Fibroblast of skin of abdomen (primary cell): Measurements from ENCODE around the gene SLA2.
A peak's percentile ranks its signal among the peaks of the same experiment; 100 is the strongest.

Experiments used
- DNase-seq: peaks from one replicate; pipeline ENCODE4 v3.0.0-alpha.2; 2013

The SLA2 gene

DNA sequence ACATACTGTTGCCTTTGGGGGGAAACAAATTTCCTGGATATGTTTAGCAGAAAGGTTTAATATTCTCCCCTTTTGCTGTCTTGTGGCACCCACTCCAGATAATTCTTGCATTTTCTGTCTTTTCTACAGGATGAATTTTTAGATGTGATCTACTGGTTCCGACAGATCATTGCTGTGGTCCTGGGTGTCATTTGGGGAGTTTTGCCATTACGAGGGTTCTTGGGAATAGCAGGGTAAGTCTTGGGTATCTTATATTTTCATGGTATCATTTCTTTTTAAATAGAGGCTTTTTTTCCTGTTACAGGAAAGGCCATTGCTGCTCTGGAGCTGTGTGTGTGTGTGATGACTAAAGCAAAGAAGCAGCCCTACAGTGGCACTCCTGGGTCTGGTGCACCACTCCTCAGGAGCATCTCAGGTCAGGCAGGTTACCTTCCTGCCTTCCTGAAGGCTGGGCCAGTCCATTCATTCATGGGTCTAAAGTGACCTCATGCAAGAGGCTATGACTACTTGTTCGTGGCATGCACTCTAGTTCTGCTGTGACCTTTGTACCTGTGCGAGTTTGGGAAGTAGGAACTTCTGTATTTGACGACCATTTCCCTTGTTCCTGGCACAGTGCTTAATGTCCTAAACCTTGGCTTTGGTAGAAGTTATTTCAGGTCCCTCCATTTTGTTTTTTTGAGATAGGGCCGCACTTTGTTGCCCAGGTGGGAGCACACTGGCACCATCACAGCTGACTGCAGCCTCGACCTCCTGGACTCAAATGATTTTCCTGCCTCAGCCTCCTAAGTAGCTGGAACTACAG, 38.2 kb downstream of the SLA2 start:
- DNase-seq = no peak

DNA sequence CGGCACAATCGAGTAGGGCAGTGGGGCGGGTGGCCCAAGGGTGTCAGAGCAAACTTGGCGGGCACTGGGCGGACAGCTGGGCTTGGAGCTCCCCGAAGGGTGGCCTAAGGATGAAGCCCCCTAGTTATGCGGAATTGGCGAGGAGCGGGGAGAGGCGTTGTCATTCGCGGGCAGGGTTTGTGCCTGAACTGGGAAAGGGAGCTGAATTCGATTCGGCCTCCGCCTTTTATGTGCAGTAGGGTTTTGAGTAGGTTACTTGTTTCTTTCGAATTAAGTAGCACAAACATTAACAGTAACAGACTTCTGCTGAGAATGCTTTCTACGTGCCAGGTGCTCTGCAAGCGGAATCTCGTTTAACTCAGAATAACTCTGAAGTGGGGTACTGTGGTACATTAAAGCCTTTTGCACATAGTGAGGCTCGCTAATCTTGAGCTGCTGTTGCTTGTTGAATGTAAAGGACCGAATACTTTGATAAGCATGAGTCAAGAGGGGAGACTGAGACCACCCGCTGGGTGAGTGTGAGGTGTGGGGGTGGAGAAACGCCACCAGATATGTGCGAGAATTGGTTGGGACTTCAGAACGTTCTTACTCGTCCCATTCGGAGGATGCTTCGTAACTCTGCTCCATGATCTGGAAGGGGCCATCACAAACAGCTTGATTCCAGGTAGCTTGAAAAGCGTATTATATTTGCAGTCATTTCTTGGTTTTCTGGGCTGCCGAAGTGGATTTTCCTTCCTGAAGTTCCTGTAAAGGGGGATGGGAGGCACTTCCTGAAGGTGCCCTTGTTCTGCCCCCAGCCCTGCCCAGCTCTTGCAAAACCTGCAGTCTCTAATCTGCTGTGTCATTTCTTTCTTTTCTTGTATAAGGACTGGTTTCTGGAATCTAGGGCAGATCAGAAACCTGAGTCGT, 39.6 kb downstream of the SLA2 start:
- DNase-seq = no peak

DNA sequence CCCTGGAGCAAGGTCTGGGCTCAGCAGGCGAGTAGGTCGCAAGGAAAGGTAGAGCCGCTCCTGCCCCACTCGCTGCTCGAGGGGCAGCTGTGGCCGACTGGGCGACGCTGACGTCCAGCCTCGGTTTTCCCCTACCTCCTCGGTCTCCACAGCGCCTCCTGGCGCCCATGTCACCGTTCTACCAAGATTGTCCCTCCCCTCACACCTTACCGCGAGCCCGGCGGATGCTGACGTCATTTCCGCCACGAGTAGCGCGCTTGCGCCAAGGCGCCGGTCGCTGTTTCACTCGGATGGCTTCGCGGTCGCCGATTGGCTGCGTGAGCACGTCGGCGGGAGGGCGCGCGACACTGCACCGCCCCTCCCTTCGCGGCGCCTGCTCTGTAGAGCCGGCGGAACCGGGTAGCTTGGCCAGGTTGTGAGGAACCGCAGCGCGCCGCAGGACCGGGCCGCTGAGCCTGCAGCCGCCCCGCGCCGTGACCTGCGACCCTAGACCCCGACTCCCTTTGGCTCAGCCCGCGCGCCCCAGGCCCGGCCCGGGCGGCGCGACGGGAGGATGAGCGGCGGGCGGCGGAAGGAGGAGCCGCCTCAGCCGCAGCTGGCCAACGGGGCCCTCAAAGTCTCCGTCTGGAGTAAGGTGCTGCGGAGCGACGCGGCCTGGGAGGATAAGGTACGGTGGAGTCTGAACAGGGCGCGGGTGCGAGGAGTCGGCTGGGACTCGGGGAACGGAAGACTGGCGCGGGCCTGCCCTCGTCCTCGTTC, 40.4 kb downstream of the SLA2 start, which contains the start of gene RAB5IF:
Gene RAB5IF, plus strand, starts transcription at position 381 of the 759 bp plus-strand sequence. Its CDS starts 173 bp downstream, at position 554.
- peak; percentile 98 for DNase-seq

DNA sequence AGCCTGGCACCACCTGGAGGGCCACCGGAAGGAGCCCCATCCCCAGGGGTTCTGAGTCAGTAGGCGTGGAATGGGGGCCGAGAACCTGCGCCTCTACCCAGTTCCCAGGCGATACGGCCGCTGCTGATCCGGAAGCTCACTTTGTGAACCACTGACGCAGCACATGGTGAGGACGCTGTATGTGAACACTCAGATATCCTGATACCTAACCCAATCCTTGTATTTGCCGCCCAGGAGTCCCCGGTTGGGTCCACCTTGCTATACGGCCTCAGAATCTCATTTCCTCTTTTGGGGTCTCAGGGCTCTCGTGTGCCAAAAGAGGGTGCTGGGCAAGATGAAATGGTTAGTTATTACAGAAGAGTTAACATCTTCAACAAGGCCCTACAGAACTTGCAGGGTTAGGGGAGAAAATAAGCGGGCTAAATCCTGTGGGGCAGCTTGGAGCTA, 41.0 kb downstream of the SLA2 start:
- no peak for DNase-seq

DNA sequence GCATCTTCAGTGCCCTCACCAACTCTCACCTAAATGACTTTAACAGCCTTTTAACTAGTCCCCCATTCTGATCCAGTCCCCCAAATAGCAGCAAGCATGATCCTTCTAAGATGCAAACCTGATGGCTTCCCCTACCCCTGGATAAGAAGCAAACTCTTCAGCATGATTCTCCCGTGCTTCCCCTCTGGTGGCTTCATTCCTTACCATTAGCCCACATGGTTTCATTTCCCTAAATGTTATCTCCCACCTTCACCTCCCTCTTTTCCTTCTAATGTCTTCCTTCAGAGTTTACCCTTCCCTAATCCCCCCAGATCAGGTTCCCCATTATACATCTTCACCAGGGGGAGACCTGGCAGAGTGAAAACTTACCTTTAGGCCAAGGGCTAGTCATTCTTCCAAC, 44.5 kb downstream of the SLA2 start:
- no peak for DNase-seq

DNA sequence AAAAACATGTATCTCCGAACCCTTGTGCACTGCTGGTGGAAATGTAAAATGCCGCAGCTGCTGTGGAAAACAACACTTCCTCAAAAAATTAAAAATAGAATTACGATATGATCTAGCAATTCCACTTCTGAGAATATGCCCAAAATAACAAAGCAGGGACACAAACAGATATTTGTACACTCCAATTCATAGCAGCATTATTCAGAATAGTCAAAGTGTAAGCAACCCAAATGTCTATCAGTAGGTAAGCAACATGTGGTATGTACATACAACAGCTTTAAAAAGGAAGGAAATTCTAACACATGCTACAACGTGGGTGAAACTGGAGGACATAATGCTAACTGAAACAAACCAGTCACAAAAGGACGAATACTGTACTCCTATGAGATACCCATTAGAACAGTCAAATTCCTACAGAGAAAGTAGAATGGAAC, 46.1 kb downstream of the SLA2 start:
- DNase-seq = no peak

DNA sequence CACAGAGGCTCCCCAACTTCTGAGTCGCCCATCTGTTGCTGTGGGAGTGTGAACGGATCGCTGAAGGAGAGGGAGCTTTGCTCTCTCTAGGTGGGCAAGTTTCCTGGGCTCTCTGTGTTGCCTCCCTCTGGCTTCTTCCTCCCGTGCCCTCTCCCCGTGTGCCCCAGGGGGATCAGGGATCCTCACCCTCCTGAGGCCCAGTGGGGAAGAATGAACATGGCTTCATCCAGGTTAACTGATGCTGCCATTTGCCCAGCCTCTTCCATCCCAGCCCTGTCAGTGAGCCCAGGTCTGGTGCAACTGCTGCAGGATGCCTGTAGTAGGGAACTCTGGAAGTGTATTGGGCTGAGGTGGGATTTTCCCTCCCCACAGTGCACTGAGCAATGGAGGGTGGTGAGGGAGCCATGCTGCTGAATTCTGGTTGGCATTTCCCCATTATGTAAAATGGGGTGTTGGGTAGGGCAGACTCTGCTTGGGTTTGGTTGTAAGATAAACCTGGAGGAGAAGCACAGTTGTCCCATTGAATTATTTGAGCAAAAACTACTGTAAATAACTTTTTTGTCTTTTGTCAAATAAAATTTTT, 52.6 kb downstream of the SLA2 start:
- no peak for DNase-seq

DNA sequence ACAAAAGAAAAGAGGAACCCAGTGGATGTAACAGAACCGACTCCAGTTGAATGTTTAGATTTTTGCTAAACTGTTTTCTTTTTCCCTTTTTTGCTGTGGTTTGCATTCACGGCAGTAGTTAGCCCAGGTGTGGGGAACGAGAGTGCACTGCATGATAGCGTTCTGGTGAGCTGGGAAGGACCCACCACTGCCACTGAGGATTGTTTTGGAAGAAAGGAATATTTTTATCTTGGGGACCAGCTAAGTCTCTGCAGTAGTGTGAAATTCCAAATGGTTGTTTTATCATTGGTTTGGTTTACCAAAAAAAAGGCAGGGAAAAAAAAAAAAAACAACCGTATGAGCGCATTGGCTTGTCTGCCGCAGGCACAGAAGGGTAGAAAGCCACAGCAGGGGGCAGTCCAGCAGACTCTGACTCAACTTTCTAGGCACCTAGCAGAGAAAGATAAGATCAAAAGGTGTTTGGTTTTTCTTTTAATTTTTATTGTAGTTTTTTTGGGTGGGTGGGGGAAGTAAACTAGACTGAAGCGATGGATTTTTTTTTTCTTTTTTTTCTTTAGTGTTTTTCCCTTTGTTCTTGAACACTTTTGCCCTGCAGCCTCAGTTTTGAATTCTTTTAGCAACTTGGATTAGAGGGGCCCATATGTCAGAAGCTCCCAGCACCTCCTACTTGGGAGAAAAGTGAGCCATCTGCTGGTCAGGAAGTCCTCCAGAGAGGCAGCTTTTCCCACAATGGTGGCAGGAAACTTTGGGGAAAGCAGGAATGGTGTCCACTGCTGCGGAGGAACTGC, 53.9 kb downstream of the SLA2 start:
- DNase-seq = peak; percentile 40

DNA sequence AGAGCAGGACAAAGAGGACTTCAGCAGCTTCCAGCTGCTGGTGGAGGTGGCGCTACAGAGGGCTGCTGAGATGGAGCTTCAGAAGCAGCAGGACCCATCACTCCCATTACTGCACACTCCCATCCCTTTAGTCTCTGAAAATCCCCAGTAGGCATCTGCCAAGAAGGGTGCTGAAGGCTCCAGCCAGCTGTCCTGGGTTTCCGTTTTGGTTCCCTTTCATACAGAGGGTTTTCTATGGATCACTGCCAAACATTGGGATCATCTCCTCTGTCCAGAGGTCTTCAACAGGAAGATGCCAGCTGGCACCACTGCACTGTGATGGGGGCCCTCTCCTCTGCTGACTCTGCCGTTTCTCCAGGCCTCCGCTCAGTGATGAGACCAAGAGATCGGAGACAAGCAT, 54.7 kb downstream of the SLA2 start:
- DNase-seq = no peak

DNA sequence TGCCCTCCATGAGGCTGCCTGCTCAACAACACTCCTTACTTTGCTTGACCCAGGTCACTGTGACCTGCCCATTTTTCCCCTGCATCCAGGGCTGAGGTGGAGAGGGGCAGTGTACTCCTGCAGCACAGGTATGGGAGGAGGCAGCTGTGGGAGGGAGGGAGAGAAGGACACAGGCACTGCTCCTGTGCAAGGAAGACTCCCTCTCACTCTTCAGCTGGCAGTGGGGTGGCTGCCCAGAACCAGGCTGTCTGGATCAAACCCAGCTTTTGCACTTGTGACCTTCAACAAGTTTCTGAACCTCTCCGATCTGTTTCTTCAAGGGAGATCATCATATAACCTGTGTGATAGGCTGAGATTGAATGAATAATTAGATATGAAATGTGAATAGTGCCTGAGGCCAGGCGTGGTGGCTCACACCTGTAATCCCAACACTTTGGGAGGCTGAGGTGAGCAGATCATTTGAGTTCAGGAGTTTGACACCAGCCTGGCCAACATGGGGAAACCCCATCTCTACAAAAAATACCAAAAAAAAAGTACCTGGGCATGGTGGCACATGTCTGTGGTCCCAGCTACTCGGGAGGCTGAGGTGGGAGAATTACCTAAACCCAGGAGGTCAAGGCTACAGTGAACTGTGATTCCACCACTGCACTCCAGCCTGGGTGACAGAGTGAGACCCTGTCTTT, 58.5 kb downstream of the SLA2 start:
- DNase-seq = no peak

DNA sequence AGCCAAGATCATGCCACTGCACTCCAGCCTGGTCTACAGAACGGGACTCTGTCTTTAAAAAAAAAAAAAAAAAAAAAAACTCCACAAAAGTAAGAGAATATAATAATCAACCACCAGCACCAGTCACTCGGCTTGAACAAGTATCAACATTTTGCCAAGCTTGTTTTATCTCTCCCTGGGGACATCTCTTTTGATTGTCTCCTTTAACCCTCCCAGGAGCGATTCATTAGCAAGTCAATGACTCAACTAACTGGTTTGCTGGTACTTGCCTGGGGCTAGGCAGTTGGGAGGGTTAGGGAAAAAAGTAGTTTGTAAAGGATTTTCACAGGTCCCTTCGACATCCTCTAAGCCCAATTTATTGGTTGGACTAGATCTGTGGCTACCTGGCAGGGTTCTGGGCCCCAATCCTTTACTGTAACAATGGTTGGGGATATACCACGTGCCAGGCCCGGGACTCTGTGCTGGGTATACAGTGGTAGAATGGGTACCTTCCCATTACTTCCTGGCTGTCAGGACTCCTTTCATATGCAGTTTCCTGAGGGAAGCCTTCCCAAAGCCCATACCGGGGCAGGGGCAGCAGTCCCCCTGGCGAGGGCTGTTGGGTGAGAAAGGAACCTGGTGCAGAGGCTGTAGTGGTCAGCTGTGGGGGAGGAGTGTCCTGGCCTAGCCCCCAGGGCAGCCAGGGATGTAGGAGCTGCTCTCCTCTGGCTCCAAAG, 60.4 kb downstream of the SLA2 start:
- peak; percentile 38 for DNase-seq

DNA sequence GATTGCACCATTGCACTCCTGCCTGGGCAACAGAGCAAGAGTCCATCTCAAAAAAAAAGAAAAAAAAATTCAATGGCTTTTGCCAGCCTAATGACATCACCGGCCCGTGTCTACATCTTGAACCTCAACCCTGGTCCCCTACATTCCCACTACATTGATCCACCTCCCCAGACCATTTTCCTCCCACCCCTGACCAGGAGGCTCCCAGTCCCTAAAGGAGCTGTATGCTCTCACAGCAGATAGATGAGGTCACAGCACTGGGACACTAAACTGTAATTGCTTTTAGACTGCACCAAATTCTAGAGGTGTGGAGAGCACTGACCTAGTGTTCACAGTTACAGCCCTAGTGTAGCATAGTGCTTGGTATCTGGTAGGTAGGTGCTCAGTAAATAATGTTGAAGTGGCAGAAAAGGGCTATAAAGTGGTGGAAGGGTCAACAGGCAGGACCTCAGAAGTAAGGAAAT, 61.9 kb downstream of the SLA2 start:
- no peak for DNase-seq

DNA sequence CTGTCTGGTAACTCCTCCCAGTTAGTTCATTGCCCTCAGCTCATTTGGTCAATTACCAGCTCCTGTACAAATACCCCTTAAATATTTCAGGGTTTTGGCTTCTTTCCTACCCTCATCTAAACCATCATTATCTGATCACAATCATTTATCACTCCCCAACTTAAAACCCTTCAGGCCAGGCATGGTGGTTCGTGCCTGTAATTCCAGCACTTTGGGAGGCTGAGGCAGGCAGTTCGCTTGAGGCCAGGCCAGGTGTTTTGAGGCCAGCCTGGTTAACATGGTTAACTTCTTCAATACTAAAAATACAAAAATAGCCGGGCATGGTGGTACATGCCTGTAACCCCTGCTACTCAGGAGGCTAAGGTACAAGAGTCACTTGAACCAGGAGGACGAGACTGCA, 63.2 kb downstream of the SLA2 start:
- no peak for DNase-seq

DNA sequence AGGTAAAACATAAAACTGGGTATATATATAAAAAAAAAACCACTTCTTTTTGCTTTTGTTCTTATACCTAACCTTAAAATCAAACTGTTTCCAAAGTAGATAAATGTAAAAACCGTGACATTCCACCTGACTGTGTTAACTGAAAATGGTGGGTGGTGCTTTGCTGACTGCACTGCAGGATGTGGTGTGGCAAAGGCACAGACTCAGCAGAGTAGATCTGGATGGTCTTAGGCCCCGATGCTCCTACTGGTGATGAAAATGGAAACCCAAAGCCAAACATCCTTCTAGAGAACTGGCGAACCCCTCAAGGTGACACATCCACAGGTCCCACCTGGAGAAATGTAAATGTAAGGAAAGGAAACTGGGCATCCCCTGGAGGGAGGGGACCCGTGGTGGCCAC, 63.7 kb downstream of the SLA2 start:
- no peak for DNase-seq

DNA sequence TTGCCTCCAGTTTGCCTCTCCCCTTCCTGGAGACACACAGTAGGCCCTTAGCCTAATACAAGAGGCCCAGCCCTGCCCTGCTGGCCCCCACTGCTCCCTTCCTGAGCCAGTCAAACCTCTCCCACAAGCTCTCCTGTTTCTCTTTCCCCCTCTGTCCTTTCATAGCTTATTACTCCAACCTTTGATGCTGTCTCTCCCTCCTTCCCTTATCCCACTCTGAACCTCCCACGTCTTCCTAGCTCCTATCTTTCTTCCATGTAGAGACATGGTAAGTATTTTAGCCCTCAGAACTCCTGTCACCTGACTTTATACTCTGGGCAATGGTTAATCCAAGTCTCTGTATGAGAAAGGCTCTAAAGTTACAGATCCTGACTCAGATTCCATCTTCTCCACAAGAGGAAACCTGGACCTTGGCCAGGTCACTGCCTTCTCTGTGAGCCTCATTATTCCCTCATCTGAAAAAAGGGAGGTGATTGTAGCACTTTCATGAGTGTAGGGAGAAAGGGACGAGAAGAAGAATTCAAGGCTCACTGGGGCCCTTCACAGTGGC, 65.9 kb downstream of the SLA2 start:
- DNase-seq = no peak

DNA sequence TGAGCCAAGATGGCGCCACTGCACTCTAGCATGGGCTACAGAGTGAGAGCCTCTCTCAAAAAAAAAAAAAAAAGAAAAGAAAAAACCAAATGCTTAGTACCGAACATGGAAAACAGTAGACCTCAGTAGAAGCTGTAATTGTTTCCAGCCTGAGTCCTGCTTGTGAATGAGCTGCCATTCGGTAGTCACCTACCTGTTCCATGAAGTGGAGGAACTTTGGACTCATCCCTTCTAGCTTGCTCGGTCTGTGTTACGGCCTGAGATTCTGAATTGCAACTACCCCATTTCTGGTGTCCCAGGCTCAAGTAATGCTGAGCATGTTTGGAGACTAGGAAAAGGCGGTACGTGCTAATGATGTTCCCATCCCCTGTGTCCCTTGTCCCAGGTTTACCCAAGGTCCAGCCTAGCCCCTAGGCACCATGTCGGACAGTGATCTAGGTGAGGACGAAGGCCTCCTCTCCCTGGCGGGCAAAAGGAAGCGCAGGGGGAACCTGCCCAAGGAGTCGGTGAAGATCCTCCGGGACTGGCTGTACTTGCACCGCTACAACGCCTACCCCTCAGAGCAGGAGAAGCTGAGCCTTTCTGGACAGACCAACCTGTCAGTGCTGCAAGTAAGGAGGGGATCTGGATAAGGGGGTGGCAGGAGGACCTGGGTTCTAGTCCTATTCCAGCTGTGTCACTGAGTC, 67.5 kb downstream of the SLA2 start:
- DNase-seq = no peak

DNA sequence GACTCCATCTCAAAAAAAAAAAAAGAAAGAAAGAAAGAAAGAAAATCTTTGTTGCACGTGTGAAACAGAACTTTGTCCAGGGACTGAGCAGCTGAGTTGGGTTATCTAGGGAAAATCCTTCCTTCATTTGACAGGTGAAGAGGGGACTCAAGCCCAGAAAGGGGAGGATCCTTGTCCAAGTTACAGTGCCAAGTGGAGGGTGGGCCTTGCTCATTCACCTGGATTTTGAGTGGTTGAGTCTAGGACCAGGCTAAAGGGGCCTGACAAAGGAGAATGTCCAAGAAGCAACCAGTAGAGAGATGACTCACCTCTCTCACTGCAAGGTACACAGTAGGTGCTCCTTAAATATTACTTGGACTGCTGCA, 69.9 kb downstream of the SLA2 start:
- DNase-seq = no peak

DNA sequence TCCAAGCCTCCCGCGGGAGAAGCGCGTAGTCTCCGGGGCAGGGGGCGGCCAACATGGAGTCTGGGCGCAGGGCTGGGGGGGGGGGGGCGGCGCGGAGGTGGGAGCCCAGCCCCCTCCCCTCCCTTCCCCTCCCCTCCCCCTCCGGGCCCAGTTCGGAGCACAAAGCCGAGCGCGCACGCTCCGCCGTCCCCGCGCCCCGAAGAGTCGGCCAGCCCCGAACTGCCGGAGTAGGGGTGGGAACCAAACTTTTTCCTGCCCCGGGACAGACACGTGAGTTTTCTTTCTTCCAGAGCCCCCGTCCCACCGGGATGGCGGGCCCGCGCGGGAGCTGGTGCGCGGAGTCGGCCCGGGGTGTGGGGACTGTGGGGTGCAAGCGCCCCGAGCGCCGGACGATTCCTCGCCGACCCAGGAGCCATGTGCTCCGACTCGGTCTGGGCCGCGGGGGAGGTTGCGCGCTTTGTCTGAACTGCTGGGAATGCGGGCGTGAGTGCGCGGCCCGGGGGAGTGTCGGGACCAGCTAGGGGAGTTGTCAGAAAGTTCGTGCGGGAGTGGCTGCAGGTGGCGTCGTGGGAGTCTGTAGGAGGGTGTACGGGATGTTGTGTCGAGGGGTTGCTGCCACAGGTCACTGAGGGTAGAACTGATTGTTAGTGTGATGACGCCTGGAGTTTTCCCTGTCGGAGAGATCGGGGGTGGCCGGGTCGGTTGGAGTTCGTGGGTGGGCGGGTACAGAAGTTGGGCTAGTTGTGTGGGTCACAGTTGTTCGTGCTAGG, 71.4 kb downstream of the SLA2 start:
- peak; percentile 41 for DNase-seq
